HL-60 (cell line): ENCODE measurements around the gene SNRNP40.

Source experiments
- DNase-seq, 2 experiments: peaks; one replicate each; pipeline ENCODE4 v3.0.0-alpha.2; 2010 to 2020; ENCODE audit warnings: low read depth in 1 of 2, low spot score in 1 of 2
- H3K27ac ChIP-seq: fragments of 250-450 bp; sonication (Bioruptor Pico); replicated peaks from 2 replicates; pipeline ENCODE4 v1.5.1; 2020; ENCODE audit warnings: mild to moderate bottlenecking, moderate library complexity
- H3K27me3 ChIP-seq: fragments of 250-450 bp; sonication (Bioruptor Pico); 2 replicates; pipeline ENCODE4 v1.5.1; 2021; ENCODE audit warnings: mild to moderate bottlenecking, moderate library complexity; ENCODE audit not compliant: insufficient read depth, poor library complexity, severe bottlenecking
- H3K4me3 ChIP-seq: replicated peaks from 2 replicates; pipeline ENCODE4 v1.5.1; 2011; ENCODE audit warnings: mild to moderate bottlenecking, control low read depth, low read length; ENCODE audit not compliant: insufficient read depth
- CTCF ChIP-seq: IDR thresholded peaks from one replicate; pipeline ENCODE4 v1.5.1; 2011; ENCODE audit warnings: low read length, control low read depth, inconsistent platforms; ENCODE audit not compliant: insufficient read depth
- GABPA ChIP-seq: IDR thresholded peaks from 2 replicates; pipeline ENCODE4 v1.6.1; 2012; ENCODE audit warnings: low read depth
- POLR2AphosphoS5 ChIP-seq: IDR thresholded peaks from 2 replicates; pipeline ENCODE4 v1.6.1; 2012; ENCODE audit warnings: low read depth
- REST ChIP-seq: IDR thresholded peaks from 2 replicates; pipeline ENCODE4 v1.6.1; 2012; ENCODE audit warnings: low read depth; ENCODE audit not compliant: insufficient replicate concordance
- SPI1 ChIP-seq: IDR thresholded peaks from 2 replicates; pipeline ENCODE4 v1.6.1; 2012; ENCODE audit warnings: low read depth, mild to moderate bottlenecking, borderline replicate concordance

The SNRNP40 gene

GRCh38 chr1:31234123-31234708 is 62.4 kb downstream of the SNRNP40 start:
- Histone ChIP-seq H3K27ac (no peak overlapping the region), H3K27me3 (peaks cover 18% of the 10 kb centered on the region), H3K4me3 (no peak overlapping the region)
- no peak for TF ChIP-seq CTCF
- TF ChIP-seq GABPA: no peak
- TF ChIP-seq POLR2AphosphoS5: no peak
- TF ChIP-seq SPI1: peak; percentile 17; the same call in 1 of the 2 replicates
- DNase-seq: no peak

GRCh38 chr1:31232689-31233088 is 63.9 kb downstream of the SNRNP40 start:
- Histone ChIP-seq H3K27me3 (peaks cover 2% of the 10 kb centered on the region), H3K27ac (no peak overlapping the region)
- DNase-seq: no peak

GRCh38 chr1:31231802-31232201 is 64.8 kb downstream of the SNRNP40 start:
- DNase-seq: no peak
- Histone ChIP-seq H3K4me3 (no peak overlapping the region), H3K27ac (no peak overlapping the region), H3K27me3 (no peaks in the 10 kb centered on the region)
- TF ChIP-seq SPI1: no peak
- no peak for TF ChIP-seq REST
- no peak for TF ChIP-seq CTCF
- no peak for TF ChIP-seq POLR2AphosphoS5
- no peak for TF ChIP-seq GABPA

More at GRCh38 chr1:31232689-31233088, 63.9 kb downstream of the SNRNP40 start:
- TF ChIP-seq REST: no peak
- H3K4me3 ChIP-seq: no peak overlapping the region

GRCh38 chr1:31230378-31230777 is 66.2 kb downstream of the SNRNP40 start:
- H3K27me3 ChIP-seq: no peaks in the 10 kb centered on the region
- DNase-seq: no peak

More at GRCh38 chr1:31230378-31230777, 66.2 kb downstream of the SNRNP40 start:
- TF ChIP-seq REST (no peak), GABPA (no peak), CTCF (no peak), POLR2AphosphoS5 (no peak), SPI1 (no peak)
- Histone ChIP-seq H3K4me3 (no peak overlapping the region), H3K27ac (no peak overlapping the region)
